Body of pancreas (tissue), 4 donors: ENCODE measurements around the gene GFM2.
"Not testable (repeated sequence)": the region's sequence is repeated elsewhere in the genome, so short reads cannot be mapped to it uniquely, and the experiment has no call there.

Experiments
- CTCF ChIP-seq, 7 experiments: fragments of 450-650 bp in 4 of 7; fragments of 200-600 bp in 3 of 7; sonication (generic) in 3 of 7; IDR thresholded peaks; one replicate each; pipeline ENCODE4 v1.5.1; 2016 to 2019; ENCODE audit warnings: antibody characterized with exemption in 7 of 7
- POLR2A ChIP-seq, 3 donors: fragments of 450-650 bp; IDR thresholded peaks; one replicate each; pipeline ENCODE4 v1.6.1; 2016; ENCODE audit warnings: antibody characterized with exemption in 3 of 3, mild to moderate bottlenecking in 2 of 3

- not testable (repeated sequence) for TF ChIP-seq CTCF, POLR2A (IDR thresholded peaks at IDR 0.05)
Observed at GRCh38 chr5:74679300-74679699, 87.6 kb downstream of the GFM2 start.
